NOMO-1 (cell line): Measurements from ENCODE around the gene NAPB.
A peak's percentile ranks its signal among the peaks of the same experiment; 100 is the strongest.
"Not testable (repeated sequence)": the region's sequence is repeated elsewhere in the genome, so short reads cannot be mapped to it uniquely, and the experiment has no call there.

Source experiments
- DNase-seq, 2 experiments: peaks; one replicate each; lab custom pipeline; 2025; ENCODE audit not compliant: unreplicated experiment in 2 of 2; lab: John Stamatoyannopoulos, UW

Gene NAPB

DNA sequence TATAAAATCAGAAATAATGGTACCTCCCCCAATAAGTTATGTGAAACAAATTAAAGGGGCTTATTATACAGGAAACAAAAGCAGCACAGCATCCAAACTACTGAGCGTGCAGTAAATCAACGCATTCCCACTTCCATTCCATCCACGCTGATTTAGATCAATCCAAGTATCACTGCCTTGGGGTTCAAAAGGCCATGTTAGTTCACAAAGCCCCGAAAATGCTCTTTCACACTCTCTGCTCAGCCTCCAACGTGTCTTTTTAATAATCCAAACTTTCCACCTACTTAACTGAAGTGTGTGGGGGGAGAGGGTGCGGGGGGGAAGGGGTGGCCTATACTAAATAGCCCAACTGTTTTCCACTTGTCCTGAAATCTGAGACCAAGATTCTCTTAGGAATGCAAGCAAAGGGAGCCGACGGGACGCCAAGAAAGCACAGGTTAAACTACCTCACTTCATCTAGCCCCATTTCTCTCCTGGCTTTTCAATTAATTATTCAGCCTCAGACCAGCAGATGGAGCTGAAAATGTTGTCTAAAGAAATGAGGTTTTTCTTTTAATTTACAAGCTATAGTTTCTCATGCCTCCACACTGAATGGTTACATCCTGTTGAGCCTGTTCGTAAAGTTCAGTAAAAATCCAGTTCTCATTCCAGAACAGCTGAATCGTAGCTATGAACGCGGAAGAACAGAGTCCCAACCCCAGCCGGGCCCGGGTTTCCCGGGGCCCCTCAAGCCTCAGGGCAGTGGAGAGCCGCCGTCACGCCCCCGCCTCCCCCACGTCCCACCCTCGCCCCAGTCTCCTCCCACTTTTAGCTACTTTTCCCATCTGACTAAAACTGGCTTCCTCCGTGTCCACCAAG lies 71.7 kb downstream of the NAPB start:
- DNase-seq: no peak

DNA sequence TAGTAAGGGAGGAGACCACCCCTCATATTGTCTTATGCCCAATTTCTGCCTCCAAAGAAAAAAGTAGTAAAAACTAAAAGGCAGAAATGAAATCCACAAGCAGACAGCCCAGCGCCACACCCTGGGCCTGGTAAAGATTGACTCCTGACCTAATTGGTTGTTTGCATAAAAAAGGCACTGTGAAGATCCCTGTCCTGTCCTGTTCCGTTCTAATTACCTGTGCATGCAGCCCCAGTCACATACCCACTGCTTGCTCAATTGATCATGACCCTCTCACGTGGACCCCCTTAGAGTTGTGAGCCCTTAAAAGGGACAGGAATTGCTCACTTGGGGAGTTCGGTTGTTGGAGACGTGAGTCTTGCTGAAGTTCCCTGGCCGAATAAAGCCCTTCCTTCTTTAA lies 72.8 kb downstream of the NAPB start:
- DNase-seq: not testable (repeated sequence)

DNA sequence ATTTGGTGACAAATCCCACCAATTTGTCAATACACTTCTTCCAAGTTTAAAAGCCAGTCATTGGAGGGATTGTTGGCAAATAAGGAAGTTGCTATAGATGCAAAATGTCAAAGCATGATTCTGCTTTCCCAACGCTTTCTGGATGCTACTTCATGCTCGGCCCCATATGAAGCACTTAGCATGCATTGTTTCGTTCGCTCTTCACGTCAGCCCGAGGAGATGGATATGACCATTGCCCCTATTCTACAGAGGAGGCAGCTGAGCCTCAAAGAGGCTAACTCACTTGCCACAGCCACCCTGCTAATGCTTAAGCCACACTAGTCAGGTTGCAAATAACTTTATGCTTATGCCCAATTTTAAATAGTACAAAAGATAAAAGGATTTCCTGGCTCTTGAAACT lies 73.5 kb downstream of the NAPB start:
- no peak for DNase-seq

DNA sequence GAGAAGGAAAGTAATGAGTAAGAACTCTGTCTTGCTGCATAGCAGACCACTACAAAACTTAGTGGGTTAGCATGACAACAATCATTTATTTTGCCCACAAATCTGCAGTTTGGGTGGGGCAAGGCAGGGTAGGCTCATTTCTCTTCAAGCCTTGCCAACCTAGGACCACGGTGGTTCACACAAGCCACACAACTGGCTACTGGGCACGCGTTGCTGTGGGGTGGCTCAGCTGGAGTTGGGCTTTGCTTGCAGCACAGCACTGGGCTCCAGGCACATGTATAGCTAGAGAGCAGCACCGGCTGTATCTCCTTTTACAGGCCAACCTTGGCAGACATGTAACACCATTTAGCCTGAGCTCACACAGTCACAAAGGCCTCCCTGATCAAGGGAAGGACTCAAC lies 75.3 kb downstream of the NAPB start:
- DNase-seq: no peak

DNA sequence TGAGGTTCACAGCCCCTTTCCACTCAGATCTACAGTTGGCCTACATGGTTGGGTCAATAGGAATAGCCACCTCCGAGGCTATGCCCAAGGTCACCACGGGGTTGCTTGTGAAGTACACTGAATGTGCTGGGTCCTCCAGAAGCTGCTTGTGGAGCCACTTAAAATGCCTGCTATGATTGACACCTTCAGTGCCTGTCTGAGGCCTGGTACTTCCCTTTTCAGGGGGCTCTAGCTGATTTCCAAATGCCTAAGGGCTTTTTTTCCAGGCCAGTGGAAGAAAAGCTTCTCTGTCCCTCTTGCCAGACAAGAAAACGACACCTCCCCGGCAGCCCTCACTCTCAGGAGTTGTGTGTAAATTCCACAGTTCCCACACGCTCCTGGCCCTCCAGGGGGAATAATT lies 77.0 kb downstream of the NAPB start:
- peak; percentile 7 to 15 for DNase-seq

DNA sequence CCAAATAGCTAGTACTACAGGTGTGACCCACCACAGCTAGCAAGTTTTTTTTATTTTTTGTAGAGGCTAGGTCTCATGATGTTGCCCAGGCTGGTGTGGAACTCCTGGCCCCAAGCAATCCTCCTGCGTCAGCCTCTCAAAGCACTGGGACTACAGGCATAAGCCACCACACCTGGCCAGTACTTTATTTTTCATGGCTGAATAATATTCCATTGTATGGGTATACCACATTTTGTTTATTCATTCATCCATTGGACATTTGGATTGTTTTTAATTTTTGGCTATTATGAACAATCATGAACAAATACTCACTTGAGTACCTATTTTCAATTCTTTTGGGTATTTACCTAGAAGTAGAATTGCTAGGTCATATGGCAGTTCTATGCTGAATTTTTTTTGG lies 77.7 kb downstream of the NAPB start:
- DNase-seq: no peak

DNA sequence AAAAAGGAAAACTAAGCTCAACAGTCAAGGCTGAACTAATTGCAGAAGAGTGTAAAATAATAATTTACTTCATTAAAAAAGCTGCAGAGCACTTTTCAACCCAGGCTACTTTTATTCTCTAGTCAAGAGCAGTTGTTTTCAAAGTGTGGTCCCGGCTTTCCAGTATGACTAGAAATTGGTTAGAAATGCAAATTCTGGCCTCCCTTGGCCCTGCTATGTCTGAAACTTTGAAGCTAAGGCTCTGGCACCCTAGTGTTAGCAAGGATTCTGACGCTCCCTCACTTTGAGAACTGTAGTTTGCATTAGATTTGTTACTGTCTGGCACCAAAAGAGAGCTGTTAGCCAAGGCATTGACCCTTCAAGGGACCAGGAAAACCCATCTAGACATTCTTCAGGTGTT lies 80.2 kb downstream of the NAPB start:
- no peak for DNase-seq

DNA sequence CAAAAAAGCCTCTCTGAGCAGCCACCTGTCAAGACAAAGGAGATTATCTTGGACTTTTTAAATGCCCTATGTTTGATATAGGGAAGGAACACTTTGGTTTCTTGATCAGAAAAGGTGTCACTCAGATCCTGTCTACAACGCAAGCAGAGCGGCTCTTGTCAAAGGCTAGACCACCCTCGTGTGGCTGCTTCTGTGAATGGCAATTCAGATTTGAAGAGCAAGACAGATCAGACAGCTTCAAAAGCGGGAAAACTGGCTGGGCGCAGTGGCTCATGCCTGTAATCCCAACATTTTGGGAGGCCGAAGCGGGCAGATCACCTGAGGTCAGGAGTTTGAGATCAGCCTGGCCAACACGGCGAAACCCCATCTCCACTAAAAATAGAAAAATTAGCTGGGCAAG lies 80.8 kb downstream of the NAPB start:
- peak; percentile 20 to 33 for DNase-seq

DNA sequence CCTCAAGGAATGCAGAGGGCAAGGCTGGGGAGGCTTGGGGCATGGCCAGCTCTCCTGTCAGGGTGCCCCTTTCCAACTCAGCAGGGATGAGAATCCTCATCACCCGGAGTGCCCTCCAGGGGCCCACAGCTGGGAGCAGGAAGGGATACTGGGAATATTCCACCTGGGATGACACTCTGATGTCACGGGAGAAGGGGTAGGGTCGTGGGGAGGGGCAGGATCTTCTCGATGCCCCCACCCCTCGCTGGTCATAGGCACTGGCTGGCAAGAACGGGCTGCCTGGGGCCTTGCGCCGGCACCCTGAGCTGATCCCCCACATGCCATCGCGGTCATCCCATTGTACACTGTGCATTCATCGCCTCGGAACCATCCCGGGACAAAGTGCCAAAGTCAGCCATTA lies 81.3 kb downstream of the NAPB start:
- no peak for DNase-seq

DNA sequence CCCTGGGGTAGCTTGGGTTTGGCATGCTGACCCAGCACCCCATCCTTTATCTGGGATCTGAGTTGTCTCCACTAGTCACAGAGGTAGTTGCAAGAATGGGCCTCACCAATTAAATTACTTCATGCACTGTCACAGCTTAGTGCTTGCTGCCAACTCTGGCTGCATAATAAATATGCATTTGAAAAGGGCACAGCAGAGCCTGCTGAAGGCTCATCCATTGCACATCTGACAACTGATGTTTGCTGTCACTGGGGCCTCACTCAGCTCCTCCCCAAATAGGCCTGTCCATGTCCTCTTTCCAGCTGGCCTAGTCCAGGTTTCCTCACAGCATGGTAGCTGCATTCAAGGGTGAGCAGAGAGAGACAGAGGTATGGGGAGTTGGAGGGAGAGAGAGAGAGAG lies 84.0 kb downstream of the NAPB start:
- no peak for DNase-seq

DNA sequence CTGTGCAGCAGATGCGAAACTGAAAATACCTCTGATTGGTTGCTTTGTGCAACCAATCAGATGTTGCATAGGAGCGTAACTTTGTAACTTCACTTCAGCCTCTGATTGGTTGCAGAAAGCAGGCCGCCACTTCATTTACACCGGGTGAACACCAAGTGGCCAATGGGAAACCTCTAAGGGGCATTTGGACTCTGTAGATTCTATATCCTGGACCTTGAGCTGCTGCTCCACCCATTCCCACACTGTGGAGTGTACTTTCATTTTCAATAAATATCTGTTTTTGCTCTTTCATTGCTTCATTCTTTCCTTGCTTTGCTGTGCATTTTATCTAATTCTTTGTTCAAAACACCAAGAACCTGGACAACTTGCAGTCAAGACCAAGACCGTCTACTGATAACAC lies 84.8 kb downstream of the NAPB start:
- no peak for DNase-seq

DNA sequence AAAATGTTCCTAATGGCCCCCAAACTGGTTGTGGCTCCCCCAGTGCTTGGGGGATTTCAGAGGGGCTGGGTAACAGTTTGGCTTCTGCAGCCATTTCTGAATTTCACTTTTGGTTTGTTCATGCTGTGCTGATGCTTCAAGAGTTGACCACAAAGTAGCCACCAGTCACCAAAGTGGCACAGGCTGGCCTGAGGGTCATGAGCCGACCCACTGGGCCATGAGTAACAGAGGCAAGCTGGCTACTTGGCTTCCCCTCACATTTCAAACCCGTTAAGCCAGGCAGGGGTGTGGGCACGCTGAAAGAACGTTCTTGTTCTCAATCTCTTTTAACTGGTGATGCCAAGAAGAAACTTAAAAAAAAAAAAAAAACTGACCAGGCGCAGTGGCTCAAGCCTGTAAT lies 85.8 kb downstream of the NAPB start:
- no peak for DNase-seq

DNA sequence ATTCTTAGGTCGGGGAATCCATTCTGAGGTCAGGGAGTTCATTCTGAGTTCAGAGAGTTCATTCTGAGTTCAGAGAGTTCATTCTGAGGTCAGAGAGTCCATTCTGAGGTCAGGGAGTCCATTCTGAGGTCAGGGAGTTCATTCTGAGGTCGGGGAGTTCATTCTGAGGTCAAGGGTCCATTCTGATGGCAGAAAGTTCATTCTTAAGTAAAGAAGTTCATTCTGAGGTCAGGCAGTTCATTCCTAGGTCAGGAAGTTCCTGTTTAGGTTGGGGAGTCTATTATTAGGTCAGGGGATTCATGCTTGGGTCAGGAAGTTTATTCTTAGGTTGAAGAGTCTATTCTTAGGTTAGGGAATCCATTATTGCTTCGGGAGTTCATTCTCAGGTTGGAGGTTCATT lies 87.2 kb downstream of the NAPB start:
- DNase-seq: peak in 1 of 2 experiments; percentile 14

DNA sequence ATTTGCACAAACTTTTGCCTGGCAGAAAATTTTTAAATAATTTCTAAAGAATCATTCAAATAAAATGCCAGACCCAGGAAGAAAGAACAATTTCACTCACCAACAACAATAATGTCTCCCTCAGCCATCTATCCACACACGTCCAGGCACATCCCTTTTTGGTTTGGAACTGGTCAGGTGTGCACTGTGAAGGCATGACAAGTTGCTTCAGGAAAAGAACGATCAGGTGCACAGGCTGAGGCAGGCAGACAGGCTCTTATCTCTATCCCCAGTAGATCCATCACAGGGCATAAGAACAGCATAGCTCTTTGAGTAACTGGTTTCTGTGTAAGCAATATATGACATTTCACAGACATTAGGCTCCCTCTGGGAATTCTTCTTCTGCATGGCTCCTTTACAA lies 88.8 kb downstream of the NAPB start:
- no peak for DNase-seq

DNA sequence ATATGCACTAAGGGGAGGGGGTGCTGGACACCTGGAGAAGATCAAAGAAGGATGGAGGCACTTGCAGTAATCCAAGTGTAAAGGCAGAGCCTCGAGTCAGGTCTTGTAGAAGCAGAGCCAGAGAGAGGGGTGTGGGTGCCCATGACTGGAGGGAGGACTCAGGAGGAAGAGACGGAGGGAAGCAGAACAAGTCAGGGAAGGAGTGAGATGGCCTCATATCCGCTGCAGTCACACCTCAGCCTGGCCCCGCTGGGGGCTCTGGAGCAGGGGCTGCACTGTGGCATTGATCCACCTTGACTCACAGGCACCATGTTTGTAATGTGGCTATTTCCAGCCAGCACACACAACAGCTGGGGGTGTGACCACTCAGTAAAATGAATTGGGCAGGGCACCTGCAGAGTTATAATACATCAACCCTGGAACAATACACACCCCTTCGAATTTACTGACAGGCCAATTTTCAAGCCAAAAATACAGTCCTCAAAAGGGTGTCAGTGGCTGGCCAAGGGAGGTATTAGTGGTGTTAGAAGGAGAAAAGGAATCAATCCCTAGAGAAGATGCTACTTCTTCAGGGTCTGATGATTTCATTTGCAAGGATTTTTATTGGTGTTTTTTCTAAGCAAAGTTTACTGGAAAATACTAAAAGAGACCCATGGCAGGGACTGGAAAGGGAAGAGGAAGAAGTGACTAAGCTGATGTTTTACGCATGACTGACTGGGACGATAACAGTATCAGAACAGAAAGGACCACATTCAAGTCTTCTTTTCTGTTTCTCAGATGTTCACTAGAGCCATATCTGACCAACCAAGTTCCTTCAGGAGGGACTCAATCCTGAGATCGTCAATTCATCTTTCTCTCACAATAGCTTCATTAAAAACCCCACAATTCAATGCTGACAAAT lies 89.6 kb downstream of the NAPB start:
- DNase-seq: no peak

DNA sequence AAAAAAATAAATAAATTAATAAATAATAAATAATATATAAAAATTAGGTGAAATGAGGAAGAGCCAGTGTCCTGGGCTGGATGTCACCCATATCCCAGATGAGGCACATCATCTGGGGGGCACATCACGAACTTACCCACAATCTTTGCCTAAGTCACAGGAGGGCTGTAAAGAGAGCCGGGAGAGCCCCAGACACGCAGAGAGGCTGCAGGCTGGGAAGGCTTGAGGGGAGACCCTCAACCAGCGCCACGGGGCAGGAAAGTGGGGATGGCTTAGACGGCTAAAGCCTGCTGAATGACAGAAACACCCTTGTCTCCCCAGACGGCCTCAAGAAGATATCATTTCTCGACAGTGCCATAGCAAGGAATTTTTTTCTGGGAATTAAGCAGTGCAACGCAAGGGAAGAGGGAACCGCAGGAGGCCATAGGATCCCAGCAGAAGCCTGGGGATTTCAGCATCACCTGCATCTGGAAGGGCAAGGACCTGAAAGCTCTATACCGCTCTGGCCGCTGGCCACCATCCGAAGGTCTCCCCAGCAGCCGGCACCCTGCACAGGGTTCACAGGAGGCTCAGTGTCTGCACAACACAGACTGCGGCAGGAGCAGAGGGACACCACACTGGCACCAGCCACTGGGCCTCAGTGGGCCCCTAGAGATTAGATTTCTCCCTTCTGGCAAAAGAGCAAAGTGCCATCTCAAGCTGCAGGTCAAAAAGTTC lies 93.5 kb downstream of the NAPB start:
- DNase-seq: no peak

DNA sequence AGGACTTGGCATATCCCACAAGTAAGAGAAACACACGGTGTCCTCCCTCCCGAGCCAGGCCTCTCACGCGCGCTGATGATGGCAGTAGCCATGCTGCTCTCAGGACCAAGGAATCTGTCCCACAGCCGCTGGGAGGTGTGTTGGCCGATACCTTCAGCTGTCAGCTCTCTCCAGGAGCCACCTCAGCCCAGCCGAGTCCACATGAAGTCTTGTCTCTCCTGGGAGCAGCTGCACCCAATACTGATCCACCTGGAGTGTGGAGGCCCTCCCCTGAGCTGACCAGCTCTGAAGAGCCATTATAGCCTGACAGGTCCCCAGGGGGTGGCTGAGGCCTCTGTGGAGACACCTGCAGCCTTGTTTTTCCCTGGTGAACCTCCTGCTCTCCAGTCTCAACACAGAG lies 94.5 kb downstream of the NAPB start:
- no peak for DNase-seq

DNA sequence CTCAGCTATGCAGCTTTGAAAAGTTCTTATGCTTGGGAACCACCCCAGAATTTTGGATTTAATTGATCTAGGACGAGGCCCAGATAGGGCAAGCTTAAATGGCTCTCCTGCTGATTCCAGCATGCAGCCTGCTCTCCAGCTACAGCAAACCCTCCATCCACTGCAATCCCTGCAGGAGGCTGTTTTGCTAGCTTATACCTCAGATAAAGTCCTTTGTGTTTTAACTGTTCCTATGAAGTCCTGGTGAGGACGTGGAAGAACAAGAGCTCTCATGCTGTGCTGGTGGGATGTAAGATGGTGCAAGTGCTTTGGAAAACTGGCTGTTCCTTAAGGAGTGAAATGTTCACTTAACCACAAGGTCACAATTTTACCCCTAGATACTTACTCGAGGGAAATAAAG lies 96.2 kb downstream of the NAPB start:
- DNase-seq: no peak
